Erythroblast (primary cell): ENCODE measurements around the gene FLAD1.

Experiments
- GATA1 ChIP-seq: IDR thresholded peaks from 2 replicates; pipeline ENCODE4 v1.6.1; 2011; ENCODE audit warnings: low read depth, mild to moderate bottlenecking, control low read depth, low read length, moderate library complexity
- POLR2A ChIP-seq: IDR thresholded peaks from 2 replicates; pipeline ENCODE4 v1.6.1; 2011; ENCODE audit warnings: mild to moderate bottlenecking, low read length

GRCh38 chr1:155026154-155026553 lies 43.0 kb downstream of the FLAD1 start:
- TF ChIP-seq POLR2A = no peak
- TF ChIP-seq GATA1 = no peak
